SH-SY5Y (cell line): ENCODE measurements around the gene TNFSF15.

Experiments used
- GATA2 ChIP-seq: IDR thresholded peaks from 2 replicates; pipeline ENCODE4 v1.6.1; 2011; ENCODE audit warnings: mild to moderate bottlenecking, low read depth, low read length
- GATA3 ChIP-seq: IDR thresholded peaks from 2 replicates; pipeline ENCODE4 v1.6.1; 2011; ENCODE audit warnings: low read depth, mild to moderate bottlenecking, low read length, moderate library complexity

- TF ChIP-seq GATA2 (no peak), GATA3 (no peak)
These were observed at the start of gene TNFSF15 for GRCh38 chr9:114805670-114806525.
